Measurements from ENCODE around the gene JMJD7.
A peak's percentile ranks its signal among the peaks of the same experiment; 100 is the strongest.
"Not testable (repeated sequence)": the region's sequence is repeated elsewhere in the genome, so short reads cannot be mapped to it uniquely, and the experiment has no call there.

The JMJD7 gene

GRCh38 chr15:41825572-41826535, 2.0 kb upstream of the JMJD7 start:
- Histone ChIP-seq H3K4ac (ENCODE audit: low read depth, low read length) (no peak overlapping the region), H3K79me1 (ENCODE audit: low read length) (no peaks in the 10 kb centered on the region), H3K4me1 (ENCODE audit: control insufficient read depth, low read depth, low read length) (peaks cover 2% of the 10 kb centered on the region), H4K5ac (ENCODE audit: low read length) (no peak overlapping the region), H3K36me3 (ENCODE audit: control insufficient read depth, insufficient read depth, low read length) (no peaks in the 10 kb centered on the region), H2BK15ac (replicated peaks; ENCODE audit: low read depth) (no peak overlapping the region), H3K56ac (ENCODE audit: low read length) (no peak overlapping the region), H3K9ac (ENCODE audit: low read length) (no peak overlapping the region), H2BK5ac (ENCODE audit: low read length) (no peak overlapping the region), H3K27me3 (ENCODE audit: insufficient read depth, low read length, poor library complexity) (no peaks in the 10 kb centered on the region), H3K18ac (ENCODE audit: low read length) (no peak overlapping the region), H3K27ac (ENCODE audit: low read depth, low read length) (no peak overlapping the region), H4K8ac (ENCODE audit: low read depth, low read length) (no peak overlapping the region), H3K79me2 (ENCODE audit: control insufficient read depth, insufficient read depth, low read length) (no peaks in the 10 kb centered on the region), H2BK120ac (ENCODE audit: low read depth, low read length) (no peak overlapping the region), H3K4me3 (ENCODE audit: low read length) (no peak overlapping the region), H3K4me2 (ENCODE audit: low read length) (no peak overlapping the region), H2AK5ac (ENCODE audit: low read length) (no peak overlapping the region), H3K23ac (ENCODE audit: low read length) (no peak overlapping the region)
- DNase-seq: peak; percentile 52
- WGBS (ENCODE audit: extremely low coverage, insufficient coverage, low lambda C conversion rate): no CpG with 5 or more reads among the region's 13 CpGs

- no peaks in the 10 kb centered on the region for H3K36me3 ChIP-seq (ENCODE audit: control insufficient read depth, insufficient read depth, low read length)
These were observed 507 bp upstream of the JMJD7 start for GRCh38 chr15:41827290-41827879.

GRCh38 chr15:41828807-41829141, 882 bp downstream of the JMJD7 start:
- no peak overlapping the region for H3K23ac ChIP-seq (ENCODE audit: low read length)
- no peak overlapping the region for H2BK15ac ChIP-seq (replicated peaks; ENCODE audit: low read depth)
- no peaks in the 10 kb centered on the region for H3K79me1 ChIP-seq (ENCODE audit: low read length)
- no peak overlapping the region for H3K18ac ChIP-seq (ENCODE audit: low read length)
- H3K4me3 ChIP-seq (ENCODE audit: low read length): no peak overlapping the region
- no peak overlapping the region for H3K4ac ChIP-seq (ENCODE audit: low read depth, low read length)
- H4K8ac ChIP-seq (ENCODE audit: low read depth, low read length): no peak overlapping the region
- no peaks in the 10 kb centered on the region for H3K36me3 ChIP-seq (ENCODE audit: control insufficient read depth, insufficient read depth, low read length)
- H2BK120ac ChIP-seq (ENCODE audit: low read depth, low read length): no peak overlapping the region
- DNase-seq: no peak
- H3K56ac ChIP-seq (ENCODE audit: low read length): peak overlapping the region; percentile 57
- no peak overlapping the region for H2BK5ac ChIP-seq (ENCODE audit: low read length)
- no peak overlapping the region for H4K5ac ChIP-seq (ENCODE audit: low read length)
- H3K27me3 ChIP-seq (ENCODE audit: insufficient read depth, low read length, poor library complexity): no peaks in the 10 kb centered on the region
- peaks cover 2% of the 10 kb centered on the region for H3K4me1 ChIP-seq (ENCODE audit: control insufficient read depth, low read depth, low read length)
- no peak overlapping the region for H3K27ac ChIP-seq (ENCODE audit: low read depth, low read length)
- H3K4me2 ChIP-seq (ENCODE audit: low read length): no peak overlapping the region
- H2AK5ac ChIP-seq (ENCODE audit: low read length): no peak overlapping the region
- no CpG with 5 or more reads among the region's 6 CpGs for WGBS (ENCODE audit: extremely low coverage, insufficient coverage, low lambda C conversion rate)
- H3K9ac ChIP-seq (ENCODE audit: low read length): peak overlapping the region; percentile 17
- H3K79me2 ChIP-seq (ENCODE audit: control insufficient read depth, insufficient read depth, low read length): no peaks in the 10 kb centered on the region

More at GRCh38 chr15:41827290-41827879, 507 bp upstream of the JMJD7 start:
- Histone ChIP-seq H3K27ac (ENCODE audit: low read depth, low read length) (no peak overlapping the region), H3K4me2 (ENCODE audit: low read length) (peak overlapping the region; percentile 90), H4K5ac (ENCODE audit: low read length) (no peak overlapping the region), H2AK5ac (ENCODE audit: low read length) (no peak overlapping the region), H3K79me1 (ENCODE audit: low read length) (no peaks in the 10 kb centered on the region), H3K18ac (ENCODE audit: low read length) (no peak overlapping the region), H2BK15ac (replicated peaks; ENCODE audit: low read depth) (no peak overlapping the region), H3K56ac (ENCODE audit: low read length) (peak overlapping the region; percentile 78), H3K27me3 (ENCODE audit: insufficient read depth, low read length, poor library complexity) (no peaks in the 10 kb centered on the region), H3K4me1 (ENCODE audit: control insufficient read depth, low read depth, low read length) (peaks cover 2% of the 10 kb centered on the region), H3K9ac (ENCODE audit: low read length) (peak overlapping the region; percentile 61), H2BK5ac (ENCODE audit: low read length) (no peak overlapping the region), H3K79me2 (ENCODE audit: control insufficient read depth, insufficient read depth, low read length) (no peaks in the 10 kb centered on the region), H3K23ac (ENCODE audit: low read length) (peak overlapping the region; percentile 4), H3K4me3 (ENCODE audit: low read length) (peak overlapping the region; percentile 48), H4K8ac (ENCODE audit: low read depth, low read length) (no peak overlapping the region), H3K4ac (ENCODE audit: low read depth, low read length) (no peak overlapping the region), H2BK120ac (ENCODE audit: low read depth, low read length) (no peak overlapping the region)
- no CpG with 5 or more reads among the region's 37 CpGs for WGBS (ENCODE audit: extremely low coverage, insufficient coverage, low lambda C conversion rate)
- DNase-seq: peak; percentile 30

- Histone ChIP-seq H4K8ac (ENCODE audit: low read depth, low read length) (no peak overlapping the region), H3K27me3 (ENCODE audit: insufficient read depth, low read length, poor library complexity) (no peaks in the 10 kb centered on the region), H3K79me2 (ENCODE audit: control insufficient read depth, insufficient read depth, low read length) (no peaks in the 10 kb centered on the region), H3K56ac (ENCODE audit: low read length) (no peak overlapping the region), H3K23ac (ENCODE audit: low read length) (no peak overlapping the region), H3K4me3 (ENCODE audit: low read length) (no peak overlapping the region), H2BK120ac (ENCODE audit: low read depth, low read length) (no peak overlapping the region), H3K9ac (ENCODE audit: low read length) (no peak overlapping the region), H3K36me3 (ENCODE audit: control insufficient read depth, insufficient read depth, low read length) (no peaks in the 10 kb centered on the region), H3K18ac (ENCODE audit: low read length) (no peak overlapping the region), H3K4me1 (ENCODE audit: control insufficient read depth, low read depth, low read length) (peaks cover 2% of the 10 kb centered on the region), H3K4ac (ENCODE audit: low read depth, low read length) (no peak overlapping the region), H4K5ac (ENCODE audit: low read length) (no peak overlapping the region), H3K4me2 (ENCODE audit: low read length) (no peak overlapping the region), H2BK5ac (ENCODE audit: low read length) (no peak overlapping the region), H2BK15ac (replicated peaks; ENCODE audit: low read depth) (no peak overlapping the region), H3K79me1 (ENCODE audit: low read length) (no peaks in the 10 kb centered on the region), H2AK5ac (ENCODE audit: low read length) (no peak overlapping the region), H3K27ac (ENCODE audit: low read depth, low read length) (no peak overlapping the region)
- no CpG with 5 or more reads among the region's 13 CpGs for WGBS (ENCODE audit: extremely low coverage, insufficient coverage, low lambda C conversion rate)
- DNase-seq: no peak
These were observed 2.2 kb downstream of the JMJD7 start for GRCh38 chr15:41829959-41830646.

- not testable (repeated sequence) for H3K4ac ChIP-seq (ENCODE audit: low read depth, low read length); H2BK15ac ChIP-seq (replicated peaks; ENCODE audit: low read depth); H3K18ac ChIP-seq (ENCODE audit: low read length); H3K4me3 ChIP-seq (ENCODE audit: low read length); H4K5ac ChIP-seq (ENCODE audit: low read length); H3K79me1 ChIP-seq (ENCODE audit: low read length); H3K4me1 ChIP-seq (ENCODE audit: control insufficient read depth, low read depth, low read length); H3K27ac ChIP-seq (ENCODE audit: low read depth, low read length); H2AK5ac ChIP-seq (ENCODE audit: low read length); DNase-seq; H3K23ac ChIP-seq (ENCODE audit: low read length); H2BK120ac ChIP-seq (ENCODE audit: low read depth, low read length); H3K36me3 ChIP-seq (ENCODE audit: control insufficient read depth, insufficient read depth, low read length); H3K56ac ChIP-seq (ENCODE audit: low read length); H3K9ac ChIP-seq (ENCODE audit: low read length); H3K79me2 ChIP-seq (ENCODE audit: control insufficient read depth, insufficient read depth, low read length); H3K4me2 ChIP-seq (ENCODE audit: low read length); H3K27me3 ChIP-seq (ENCODE audit: insufficient read depth, low read length, poor library complexity); H2BK5ac ChIP-seq (ENCODE audit: low read length); H4K8ac ChIP-seq (ENCODE audit: low read depth, low read length)
- no CpG with 5 or more reads among the region's 4 CpGs for WGBS (ENCODE audit: extremely low coverage, insufficient coverage, low lambda C conversion rate)
These were observed 3.4 kb downstream of the JMJD7 start for GRCh38 chr15:41831291-41831690.
